Astrocyte (in vitro differentiated cells and primary cell): Measurements from ENCODE around the gene METTL24. TPM values are rescaled to one million over a fixed set of nuclear protein-coding genes. Genes with fewer than 3 reads are reported as not detected.

Source experiments
- DNase-seq: peaks from one replicate; pipeline ENCODE4 v3.0.0-alpha.2; 2010; ENCODE audit warnings: low read depth
- FAIRE-seq: peaks from 2 replicates; lab custom pipeline; 2011; peaks lifted over from hg19 to GRCh38; lab: Jason Lieb, UNC
- H2AFZ ChIP-seq: 2 replicates; pipeline ENCODE4 v1.6.0; 2012; ENCODE audit warnings: low read depth, low read length, inconsistent platforms
- H3K27ac ChIP-seq: 2 replicates; pipeline ENCODE4 v1.5.1; 2011; ENCODE audit warnings: low read depth, low read length, inconsistent platforms
- H3K27me3 ChIP-seq: 2 replicates; pipeline ENCODE4 v1.6.0; 2011; ENCODE audit warnings: low read length, inconsistent platforms; ENCODE audit not compliant: insufficient read depth
- H3K36me3 ChIP-seq: 2 replicates; pipeline ENCODE4 v1.5.1; 2011; ENCODE audit warnings: low read length, inconsistent platforms; ENCODE audit not compliant: insufficient read depth
- H3K4me1 ChIP-seq: 2 replicates; pipeline ENCODE4 v1.5.1; 2011; ENCODE audit warnings: low read length, inconsistent platforms; ENCODE audit not compliant: insufficient read depth
- H3K4me2 ChIP-seq: 2 replicates; pipeline ENCODE4 v1.6.0; 2012; ENCODE audit warnings: low read length, inconsistent platforms
- H3K4me3 ChIP-seq: 2 replicates; pipeline ENCODE4 v1.5.1; 2011; ENCODE audit warnings: low read depth, mild to moderate bottlenecking, low read length, inconsistent platforms; ENCODE audit not compliant: insufficient read depth
- H3K79me2 ChIP-seq: 2 replicates; pipeline ENCODE4 v1.6.0; 2012; ENCODE audit warnings: mild to moderate bottlenecking, low read length, inconsistent platforms; ENCODE audit not compliant: insufficient read depth
- H3K9ac ChIP-seq: 2 replicates; pipeline ENCODE4 v1.6.0; 2012; ENCODE audit warnings: mild to moderate bottlenecking, low read length, inconsistent platforms
- H3K9me3 ChIP-seq: 2 replicates; pipeline ENCODE4 v1.5.1; 2012; ENCODE audit warnings: low read depth, mild to moderate bottlenecking, low read length, inconsistent platforms; ENCODE audit not compliant: insufficient read depth
- H4K20me1 ChIP-seq: 2 replicates; pipeline ENCODE4 v1.6.0; 2012; ENCODE audit warnings: low read length, inconsistent platforms; ENCODE audit not compliant: insufficient read depth
- H3K27ac Mint-ChIP-seq: one replicate; pipeline ENCODE4 v1.8.0; 2021; ENCODE audit warnings: mild to moderate bottlenecking, mixed read lengths; ENCODE audit not compliant: unreplicated experiment
- H3K27me3 Mint-ChIP-seq: one replicate; pipeline ENCODE4 v1.8.0; 2021; ENCODE audit warnings: low read depth, mixed read lengths; ENCODE audit not compliant: unreplicated experiment
- H3K36me3 Mint-ChIP-seq: one replicate; pipeline ENCODE4 v1.8.0; 2021; ENCODE audit warnings: low read depth, mixed read lengths; ENCODE audit not compliant: unreplicated experiment
- H3K4me1 Mint-ChIP-seq: one replicate; pipeline ENCODE4 v1.8.0; 2021; ENCODE audit warnings: low read depth, mixed read lengths; ENCODE audit not compliant: unreplicated experiment
- H3K4me3 Mint-ChIP-seq: one replicate; pipeline ENCODE4 v1.8.0; 2021; ENCODE audit warnings: mild to moderate bottlenecking, moderate library complexity, mixed read lengths; ENCODE audit not compliant: unreplicated experiment
- H3K9me3 Mint-ChIP-seq: one replicate; pipeline ENCODE4 v1.8.0; 2021; ENCODE audit warnings: mild to moderate bottlenecking, mixed read lengths; ENCODE audit not compliant: unreplicated experiment
- CTCF ChIP-seq: IDR thresholded peaks from 2 replicates; pipeline ENCODE4 v1.5.1; 2011; ENCODE audit warnings: low read depth, mild to moderate bottlenecking, inconsistent platforms, low read length, moderate library complexity; ENCODE audit not compliant: insufficient read depth
- EZH2 ChIP-seq: IDR thresholded peaks from 2 replicates; pipeline ENCODE4 v1.6.1; 2012; ENCODE audit warnings: mild to moderate bottlenecking, low read length, inconsistent platforms; ENCODE audit not compliant: insufficient read depth
- total RNA-seq: library from RNA; stranded (reverse); gene quantifications from 2 replicates; pipeline ENCODE4 v1.2.1, GENCODE V29; 2021

The METTL24 gene
- total RNA-seq, 1 donor from 2014 or later, result 0.75 TPM

GRCh38 chr6:110354153-110354552 lies 4.0 kb downstream of the METTL24 start:
- H3K4me3 ChIP-seq, result no peak overlapping the region
- no peaks in the 10 kb centered on the region for H3K4me1 ChIP-seq
- H3K27me3 Mint-ChIP-seq, result peaks cover 23% of the 10 kb centered on the region
- no peak overlapping the region for H3K9ac ChIP-seq
- no peak overlapping the region for H3K27ac ChIP-seq
- no peak overlapping the region for H2AFZ ChIP-seq
- no peaks in the 10 kb centered on the region for H3K9me3 ChIP-seq
- H3K9me3 Mint-ChIP-seq, result no peaks in the 10 kb centered on the region
- H3K27me3 ChIP-seq, result peaks cover 21% of the 10 kb centered on the region
- FAIRE-seq, result no peak
- no peaks in the 10 kb centered on the region for H3K36me3 ChIP-seq
- DNase-seq, result no peak
- peaks cover 17% of the 10 kb centered on the region for H3K4me1 Mint-ChIP-seq
- no peaks in the 10 kb centered on the region for H4K20me1 ChIP-seq
- no peak overlapping the region for H3K4me3 Mint-ChIP-seq
- TF ChIP-seq CTCF, result no peak
- no peak for TF ChIP-seq EZH2
- no peak overlapping the region for H3K4me2 ChIP-seq
- H3K27ac Mint-ChIP-seq, result no peak overlapping the region
- H3K36me3 Mint-ChIP-seq, result no peaks in the 10 kb centered on the region
- no peaks in the 10 kb centered on the region for H3K79me2 ChIP-seq

- H3K27ac Mint-ChIP-seq, result no peak overlapping the region
- Histone ChIP-seq H3K4me1 (no peaks in the 10 kb centered on the region), H3K27ac (no peak overlapping the region)
Measured at GRCh38 chr6:110353457-110354001, 4.6 kb downstream of the METTL24 start.

More at GRCh38 chr6:110353457-110354001, 4.6 kb downstream of the METTL24 start:
- peaks cover 16% of the 10 kb centered on the region for H3K27me3 ChIP-seq
- H2AFZ ChIP-seq, result no peak overlapping the region
- H3K4me3 Mint-ChIP-seq, result no peak overlapping the region
- no peaks in the 10 kb centered on the region for H3K36me3 ChIP-seq
- no peaks in the 10 kb centered on the region for H3K79me2 ChIP-seq
- H3K27me3 Mint-ChIP-seq, result peaks cover 20% of the 10 kb centered on the region
- H3K4me2 ChIP-seq, result no peak overlapping the region
- no peak overlapping the region for H3K9ac ChIP-seq
- no peaks in the 10 kb centered on the region for H4K20me1 ChIP-seq
- no peak overlapping the region for H3K4me3 ChIP-seq
- H3K4me1 Mint-ChIP-seq, result peaks cover 17% of the 10 kb centered on the region
- DNase-seq, result no peak
- no peaks in the 10 kb centered on the region for H3K36me3 Mint-ChIP-seq
- TF ChIP-seq EZH2 (no peak), CTCF (no peak)
- no peaks in the 10 kb centered on the region for H3K9me3 ChIP-seq
- no peaks in the 10 kb centered on the region for H3K9me3 Mint-ChIP-seq
- no peak for FAIRE-seq
